ELF-1 (cell line): ENCODE data around the gene UVRAG.

Experiments
- DNase-seq: peaks from one replicate; pipeline ENCODE4 v3.0.0-alpha.2; 2016; ENCODE audit warnings: low read depth, low spot score

UVRAG gene

GRCh38 chr11:76143274-76143673, 328.3 kb downstream of the UVRAG start:
- no peak for DNase-seq

DNA sequence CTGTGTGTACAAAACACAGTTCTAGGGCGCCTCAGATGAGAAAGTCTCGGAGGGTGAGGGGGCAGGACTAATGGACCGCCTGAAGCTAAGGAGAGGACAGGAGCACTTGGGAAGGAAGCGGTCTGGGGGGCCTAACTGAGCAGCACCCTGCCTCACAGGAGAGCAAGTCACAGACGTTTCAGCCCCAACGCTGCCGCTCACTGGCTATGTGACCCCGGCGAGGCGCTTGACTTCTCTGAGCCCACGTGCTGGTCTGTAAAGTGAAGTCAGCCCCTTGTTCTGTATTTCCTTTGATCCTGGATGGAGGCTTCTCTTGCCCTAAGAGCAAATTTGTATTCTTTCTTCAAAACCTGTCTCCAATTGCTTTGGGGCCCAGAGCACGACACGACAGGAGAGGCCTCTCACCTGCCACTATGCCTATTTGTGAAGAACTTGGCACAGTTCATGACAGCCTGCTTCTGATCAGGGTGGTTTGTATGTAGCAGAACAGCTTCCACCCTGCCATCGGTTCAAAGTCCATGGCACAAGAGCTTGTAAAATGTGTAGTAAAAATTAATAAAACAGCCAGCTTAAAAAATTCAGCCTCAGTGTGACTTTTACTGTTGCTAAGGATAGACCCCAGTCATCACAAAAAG, 332.2 kb downstream of the UVRAG start:
- DNase-seq: peak; percentile 30

GRCh38 chr11:76148231-76148630, 333.2 kb downstream of the UVRAG start:
- DNase-seq: no peak

DNA sequence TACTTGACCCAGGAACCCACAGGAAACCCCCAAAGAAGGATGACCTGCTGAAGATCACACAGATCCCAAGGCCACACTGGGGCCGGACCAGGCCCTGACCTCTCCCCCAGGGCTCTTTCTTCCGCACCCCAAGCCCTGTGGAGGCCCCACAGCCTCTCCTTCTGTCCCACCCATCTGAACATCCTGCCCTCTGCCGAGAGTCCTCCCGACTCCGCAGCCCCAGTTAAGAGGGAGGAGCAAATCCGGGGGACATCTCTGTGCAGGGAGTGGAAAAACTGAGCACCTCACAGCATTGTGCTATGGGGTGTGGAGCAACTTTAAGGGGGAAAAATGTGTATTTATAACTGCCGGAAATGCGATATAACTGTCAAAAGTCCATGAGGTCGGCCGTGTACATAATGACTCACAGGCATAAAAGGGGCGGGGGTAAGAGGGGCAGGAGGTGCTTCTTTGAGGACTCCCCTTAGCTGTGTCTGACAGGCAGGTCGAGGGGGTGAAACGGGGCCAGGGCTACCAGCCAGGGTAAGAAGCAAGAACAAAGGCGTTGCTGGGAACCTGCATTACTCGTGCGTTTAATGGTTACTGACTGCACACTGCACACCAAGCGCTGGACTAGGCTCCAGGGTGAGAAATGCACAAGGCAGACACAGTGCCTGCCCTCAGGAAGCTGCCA, 334.1 kb downstream of the UVRAG start:
- no peak for DNase-seq

DNA sequence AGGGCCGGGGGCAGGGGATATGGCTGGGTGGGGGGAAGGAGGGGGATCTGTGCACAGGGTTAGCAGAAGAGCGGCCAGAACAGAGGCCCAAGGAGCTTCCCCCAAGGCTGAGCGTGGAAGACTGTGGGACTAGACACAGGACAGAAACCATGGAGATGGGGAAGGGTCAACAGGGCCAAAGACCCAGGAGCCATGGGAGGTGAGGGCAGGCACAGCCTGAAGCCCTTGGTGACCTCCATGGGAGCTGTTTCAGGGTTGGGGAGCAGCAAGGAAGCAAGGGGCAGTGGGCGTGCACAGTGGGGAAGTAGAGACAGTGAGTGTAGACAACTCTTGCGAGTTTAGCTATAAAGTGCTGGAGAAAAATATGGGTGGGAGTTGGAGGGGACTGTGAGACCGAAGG, 334.7 kb downstream of the UVRAG start:
- DNase-seq: no peak

DNA sequence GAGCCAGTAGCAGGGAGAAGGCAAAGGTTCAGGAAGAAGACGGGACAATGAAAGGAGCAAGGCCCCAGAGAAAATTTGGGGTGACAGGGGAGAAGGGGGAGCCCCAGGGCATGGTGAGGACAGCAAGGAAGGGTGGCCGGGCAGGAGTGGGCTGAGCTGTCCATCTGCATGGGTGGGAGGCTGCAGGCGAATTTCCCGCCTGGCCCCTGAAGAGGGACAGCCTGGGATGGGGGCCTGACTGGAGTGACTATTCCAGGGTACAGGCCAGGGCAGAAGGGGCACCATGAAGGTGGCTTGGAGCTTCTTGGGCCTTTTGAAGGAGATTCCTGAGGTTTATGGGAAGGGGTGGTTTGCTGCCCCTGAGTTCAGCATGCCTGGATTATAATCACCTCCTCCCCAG, 335.1 kb downstream of the UVRAG start:
- no peak for DNase-seq

GRCh38 chr11:76151556-76152085, 336.6 kb downstream of the UVRAG start:
- no peak for DNase-seq

DNA sequence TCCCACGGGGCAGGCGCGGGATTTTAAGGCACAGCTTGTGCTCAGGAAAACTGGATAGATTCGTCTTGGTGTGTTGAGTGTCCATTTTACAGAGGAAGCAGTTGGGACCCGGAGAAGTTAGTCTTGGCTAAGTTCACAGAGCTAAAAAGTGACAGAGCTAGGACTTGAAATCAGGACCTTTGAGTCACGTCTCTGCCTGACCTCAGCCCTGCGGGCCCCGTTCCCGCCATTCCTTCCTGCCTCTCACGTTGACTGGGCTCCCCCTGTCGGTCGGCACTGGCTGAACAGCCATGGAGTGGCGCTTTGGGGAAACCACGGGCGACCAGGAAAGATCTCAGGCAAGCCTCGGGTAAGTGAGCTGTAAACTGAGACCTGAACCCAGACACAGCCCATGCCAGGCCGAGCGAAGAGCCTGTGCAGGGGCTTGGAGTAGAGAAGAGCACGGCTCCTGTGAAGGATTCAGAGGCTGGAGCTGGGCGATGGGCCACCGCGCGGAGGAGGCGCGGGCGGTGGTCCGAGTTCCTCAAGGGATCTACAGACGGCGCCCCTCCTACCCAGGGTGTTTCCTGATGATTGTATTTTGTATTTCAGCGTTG, 337.2 kb downstream of the UVRAG start:
- peak; percentile 94 for DNase-seq

DNA sequence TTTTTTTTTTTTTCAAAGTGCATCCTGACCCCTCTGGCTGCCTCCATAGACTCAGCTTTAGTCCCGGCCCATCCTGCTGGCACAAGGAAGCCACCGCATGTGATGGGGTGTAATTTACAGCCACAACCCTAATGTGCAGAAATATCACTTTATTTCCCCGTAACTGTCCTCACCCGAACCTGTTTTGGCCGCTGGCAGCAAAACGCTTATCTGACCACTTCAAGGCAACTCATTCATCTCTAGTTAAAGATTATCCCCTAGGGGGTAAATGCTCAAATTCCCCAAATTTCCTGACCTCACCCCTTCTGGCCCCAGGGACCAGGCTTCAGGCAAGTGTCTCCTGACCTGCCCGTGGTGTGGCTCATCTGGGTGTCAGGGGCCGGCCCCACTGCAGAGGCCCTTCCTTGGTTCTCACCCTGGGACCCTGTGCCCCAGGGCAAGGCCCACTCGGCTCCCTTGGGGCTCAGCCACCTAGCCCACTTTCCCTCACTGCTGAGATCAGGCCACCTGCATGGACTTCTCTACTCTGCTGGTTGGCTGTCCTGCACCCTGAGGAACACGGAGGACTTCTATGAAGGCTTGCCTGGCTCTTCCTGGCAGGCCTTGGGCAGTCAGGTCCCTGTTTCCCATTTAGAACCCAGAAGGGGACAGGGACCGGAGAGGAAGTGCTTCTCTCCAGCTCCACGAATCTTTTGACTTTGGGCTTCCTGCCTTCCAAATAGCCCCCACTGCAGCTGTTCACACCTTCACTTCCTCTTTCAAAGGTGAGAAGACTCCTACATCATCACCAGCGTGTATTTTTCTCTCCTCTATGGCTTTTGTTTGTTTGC, 337.9 kb downstream of the UVRAG start:
- DNase-seq: peak; percentile 74

- peak; percentile 93 for DNase-seq
Observed at GRCh38 chr11:76153571-76153923, 338.5 kb downstream of the UVRAG start.

- DNase-seq: peak; percentile 72
Observed at GRCh38 chr11:76155500-76156227, 340.7 kb downstream of the UVRAG start.

GRCh38 chr11:76156971-76157427, 342.0 kb downstream of the UVRAG start:
- DNase-seq: no peak

DNA sequence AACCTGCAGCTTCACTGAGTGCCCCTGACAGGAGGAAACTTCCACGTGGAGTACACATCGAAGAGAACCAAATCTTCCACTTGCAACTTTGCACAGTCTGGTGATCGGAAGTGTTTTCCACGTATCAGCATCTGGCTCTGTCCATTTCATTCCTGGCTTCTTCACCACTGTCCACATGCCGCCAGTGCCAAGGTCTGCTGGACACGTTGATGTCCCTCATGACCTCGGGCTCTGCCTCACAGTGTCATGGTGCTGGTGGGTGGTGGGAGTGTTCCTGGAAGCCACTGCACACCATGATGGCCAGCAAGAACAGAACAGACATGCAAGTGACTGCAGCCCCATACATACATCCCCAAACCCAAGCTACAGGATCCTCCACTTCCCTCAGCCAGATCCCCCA, 342.9 kb downstream of the UVRAG start:
- DNase-seq: no peak

DNA sequence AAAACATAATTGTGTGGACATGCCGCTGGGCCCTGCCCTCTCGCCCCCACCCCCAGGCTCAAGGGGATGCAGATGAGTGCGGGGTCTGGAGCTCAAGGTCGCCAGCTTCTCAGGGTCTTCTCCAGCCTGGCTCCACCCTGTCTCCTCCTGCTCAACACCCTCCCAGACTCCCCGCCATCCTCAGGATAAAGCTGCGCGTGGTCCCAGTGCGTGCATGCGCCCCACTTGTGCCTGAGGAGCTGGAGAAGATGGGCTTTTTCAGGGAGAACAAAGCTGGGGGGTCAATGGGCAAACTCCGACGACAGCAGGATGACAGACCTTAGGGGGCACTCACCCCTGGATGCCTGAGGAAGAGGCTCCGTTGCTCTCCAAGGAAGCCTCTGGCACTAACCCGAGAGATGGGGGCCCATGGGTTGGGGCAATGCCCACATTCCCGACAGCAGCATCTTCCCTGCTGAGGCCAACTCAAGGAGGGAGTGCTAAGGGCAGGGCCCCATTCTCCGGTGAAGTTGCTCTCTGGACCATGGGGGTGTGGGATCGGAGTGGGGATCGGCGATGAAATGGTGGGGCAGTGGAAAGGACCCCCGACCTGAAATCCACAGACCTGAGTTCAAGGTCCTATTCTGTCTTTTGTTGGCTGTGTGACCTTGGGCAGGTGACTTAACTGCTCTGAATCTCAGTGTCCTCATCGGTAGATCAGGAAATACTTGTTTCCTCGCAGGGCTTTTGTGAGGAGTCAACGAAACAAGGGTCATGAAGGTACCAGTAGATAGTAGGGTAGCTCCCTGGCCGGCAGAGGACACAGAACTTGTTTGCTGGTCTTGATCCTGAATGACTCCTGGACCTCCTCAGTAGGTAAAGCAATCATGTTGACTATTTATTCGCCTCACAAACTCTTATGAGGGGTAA, 343.6 kb downstream of the UVRAG start:
- no peak for DNase-seq

GRCh38 chr11:76159303-76159937, 344.4 kb downstream of the UVRAG start:
- DNase-seq: no peak

GRCh38 chr11:76159983-76160661, 345.1 kb downstream of the UVRAG start:
- DNase-seq: no peak

DNA sequence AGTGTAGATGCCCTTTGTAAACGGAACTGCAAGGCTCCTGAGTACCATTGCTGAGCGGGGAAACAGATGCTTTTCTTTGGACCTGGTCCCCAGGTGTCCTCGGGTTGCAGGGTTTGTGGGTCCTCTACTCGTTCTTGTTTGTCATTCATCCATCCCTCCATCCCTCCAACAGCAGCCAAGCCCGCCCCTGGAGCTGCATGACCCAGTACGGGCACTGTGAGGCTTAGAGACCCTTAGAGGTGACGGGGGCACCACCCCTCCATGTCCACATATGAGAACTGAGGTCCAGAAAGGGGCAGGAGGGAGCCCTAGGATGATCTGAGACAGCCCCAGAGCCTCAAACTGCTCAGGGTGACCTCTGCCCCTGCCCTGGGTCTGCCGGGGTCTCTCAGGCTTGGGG, 345.8 kb downstream of the UVRAG start:
- DNase-seq: no peak

- peak; percentile 47 for DNase-seq
Observed at GRCh38 chr11:76161261-76161961, 346.4 kb downstream of the UVRAG start.
